ENCODE data around the gene SLITRK1. TPM values are rescaled to one million over a fixed set of nuclear protein-coding genes. Genes with fewer than 3 reads are reported as not detected.

The SLITRK1 gene
- polyA plus RNA-seq, 3 donors, result not detected

DNA sequence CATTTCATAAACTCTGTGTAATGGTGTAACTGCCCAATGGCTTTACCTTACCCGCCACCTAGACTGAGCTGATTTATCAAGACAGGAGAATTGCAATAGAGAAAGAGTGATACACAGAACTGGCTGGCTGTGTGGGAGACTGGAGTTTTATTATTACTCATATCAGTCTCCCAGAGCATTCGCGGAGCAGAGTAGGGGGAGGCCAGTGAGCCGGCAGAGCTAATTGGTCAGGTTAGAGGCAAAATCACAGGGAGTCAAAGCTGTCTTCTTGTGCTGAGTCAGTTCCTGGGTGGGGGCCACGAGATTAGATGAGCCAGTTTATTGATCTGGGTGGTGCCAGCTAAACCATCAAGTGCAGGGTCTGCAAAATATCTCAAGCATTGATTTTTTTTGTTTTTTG lies 23.4 kb upstream of the SLITRK1 start:
- Histone ChIP-seq H3K36me3 (replicated peaks in 1 of 2; ENCODE audit: control insufficient read depth in 1 of 2, insufficient read depth in 2 of 2, low read length in 2 of 2) (no peaks in the 10 kb centered on the region), H2AFZ (ENCODE audit: insufficient read depth, low read depth, low read length, poor library complexity, severe bottlenecking) (no peak overlapping the region), H3K4me2 (replicated peaks; ENCODE audit: extremely low read depth, low read length, poor library complexity, severe bottlenecking) (no peak overlapping the region), H3K79me2 (ENCODE audit: insufficient read depth, low read length) (no peaks in the 10 kb centered on the region), H3K9ac (ENCODE audit: insufficient read depth, low read length, poor library complexity, severe bottlenecking) (no peak overlapping the region), H4K20me1 (ENCODE audit: insufficient read depth, low read length) (no peaks in the 10 kb centered on the region), H3K4me3 (replicated peaks in 1 of 3; ENCODE audit: low read depth in 2 of 3, low read length in 3 of 3) (no peak overlapping the region), H3K4me1 (ENCODE audit: control insufficient read depth in 1 of 2, insufficient read depth in 2 of 2, low read length in 2 of 2) (no peaks in the 10 kb centered on the region), H3K27me3 (ENCODE audit: control insufficient read depth in 2 of 2, insufficient read depth in 2 of 2, low read length in 2 of 2) (no peaks in the 10 kb centered on the region), H3K9me3 (replicated peaks in 1 of 2; ENCODE audit: control insufficient read depth in 1 of 2, insufficient read depth in 1 of 2, low read length in 2 of 2) (peaks cover 13 to 28% of the 10 kb centered on the region in 2 donors), H3K27ac (ENCODE audit: low read depth in 1 of 2, low read length in 2 of 2) (no peak overlapping the region)
- DNase-seq, result no peak
- Mint-ChIP-seq H3K4me3 (no peak overlapping the region), H3K36me3 (no peaks in the 10 kb centered on the region), H3K27ac (no peak overlapping the region), H3K27me3 (ENCODE audit: low read depth in 3 of 3) (peaks cover 0 to 3% (median 2%) of the 10 kb centered on the region in 3 donors), H3K9me3 (peaks cover 18 to 37% (median 31%) of the 10 kb centered on the region in 7 donors), H3K4me1 (no peaks in the 10 kb centered on the region)
- 96% methylated on average over 4 of the region's 5 CpGs for WGBS (ENCODE audit: insufficient coverage)
- TF ChIP-seq, protein P1, sequence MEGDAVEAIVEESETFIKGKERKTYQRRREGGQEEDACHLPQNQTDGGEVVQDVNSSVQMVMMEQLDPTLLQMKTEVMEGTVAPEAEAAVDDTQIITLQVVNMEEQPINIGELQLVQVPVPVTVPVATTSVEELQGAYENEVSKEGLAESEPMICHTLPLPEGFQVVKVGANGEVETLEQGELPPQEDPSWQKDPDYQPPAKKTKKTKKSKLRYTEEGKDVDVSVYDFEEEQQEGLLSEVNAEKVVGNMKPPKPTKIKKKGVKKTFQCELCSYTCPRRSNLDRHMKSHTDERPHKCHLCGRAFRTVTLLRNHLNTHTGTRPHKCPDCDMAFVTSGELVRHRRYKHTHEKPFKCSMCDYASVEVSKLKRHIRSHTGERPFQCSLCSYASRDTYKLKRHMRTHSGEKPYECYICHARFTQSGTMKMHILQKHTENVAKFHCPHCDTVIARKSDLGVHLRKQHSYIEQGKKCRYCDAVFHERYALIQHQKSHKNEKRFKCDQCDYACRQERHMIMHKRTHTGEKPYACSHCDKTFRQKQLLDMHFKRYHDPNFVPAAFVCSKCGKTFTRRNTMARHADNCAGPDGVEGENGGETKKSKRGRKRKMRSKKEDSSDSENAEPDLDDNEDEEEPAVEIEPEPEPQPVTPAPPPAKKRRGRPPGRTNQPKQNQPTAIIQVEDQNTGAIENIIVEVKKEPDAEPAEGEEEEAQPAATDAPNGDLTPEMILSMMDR (IDR thresholded peaks at IDR 0.05), result no peak
- intact Hi-C loops (cut with micrococcal nuclease), result no loop called here

DNA sequence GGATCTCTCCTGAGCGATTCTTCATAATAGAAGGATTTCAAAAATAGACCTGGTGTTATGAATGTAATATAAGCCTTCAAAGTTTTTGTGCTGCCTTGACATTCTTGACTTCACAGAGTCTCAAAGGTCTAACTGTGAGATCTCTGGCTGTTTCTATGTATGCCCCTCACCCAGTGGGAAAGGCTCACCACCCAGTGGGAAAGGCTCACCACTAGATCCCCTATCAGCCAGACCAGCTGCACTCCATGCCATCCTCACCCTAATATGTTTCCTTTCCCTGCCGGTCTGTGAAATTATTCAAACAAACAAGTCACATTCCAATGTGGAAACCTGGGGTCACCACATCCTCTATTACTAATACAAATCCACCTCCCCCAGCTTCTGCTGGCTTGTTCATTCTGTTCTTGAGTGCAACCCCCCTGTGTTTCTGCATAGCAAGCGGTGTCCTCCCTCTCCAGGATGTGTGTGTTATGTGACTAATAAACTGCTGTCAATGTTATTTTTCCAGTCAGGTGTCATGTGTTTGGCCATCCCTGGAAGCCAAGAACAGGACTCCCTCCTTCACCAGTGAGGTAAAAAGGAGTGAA lies 13.8 kb upstream of the SLITRK1 start:
- no peaks in the 10 kb centered on the region for H3K36me3 ChIP-seq (replicated peaks in 1 of 2; ENCODE audit: control insufficient read depth in 1 of 2, insufficient read depth in 2 of 2, low read length in 2 of 2)
- no peaks in the 10 kb centered on the region for H3K79me2 ChIP-seq (ENCODE audit: insufficient read depth, low read length)
- H3K9ac ChIP-seq (ENCODE audit: insufficient read depth, low read length, poor library complexity, severe bottlenecking), result no peak overlapping the region
- no peak overlapping the region for H3K4me3 Mint-ChIP-seq
- H4K20me1 ChIP-seq (ENCODE audit: insufficient read depth, low read length), result no peaks in the 10 kb centered on the region
- H3K4me1 ChIP-seq (ENCODE audit: control insufficient read depth in 1 of 2, insufficient read depth in 2 of 2, low read length in 2 of 2), result no peaks in the 10 kb centered on the region
- H3K9me3 ChIP-seq (replicated peaks in 1 of 2; ENCODE audit: control insufficient read depth in 1 of 2, insufficient read depth in 1 of 2, low read length in 2 of 2), result no peaks in the 10 kb centered on the region
- no peak for DNase-seq
- no peaks in the 10 kb centered on the region for H3K27me3 Mint-ChIP-seq (ENCODE audit: low read depth in 3 of 3)
- no peak overlapping the region for H3K4me2 ChIP-seq (replicated peaks; ENCODE audit: extremely low read depth, low read length, poor library complexity, severe bottlenecking)
- TF ChIP-seq, protein P1 (IDR thresholded peaks at IDR 0.05), result no peak
- intact Hi-C loops (cut with micrococcal nuclease), result no loop called here
- no peak overlapping the region for H2AFZ ChIP-seq (ENCODE audit: insufficient read depth, low read depth, low read length, poor library complexity, severe bottlenecking)
- WGBS (ENCODE audit: insufficient coverage), result 30% methylated on average over 1 of the region's 3 CpGs
- H3K27ac Mint-ChIP-seq, result no peak overlapping the region
- H3K27ac ChIP-seq (ENCODE audit: low read depth in 1 of 2, low read length in 2 of 2), result no peak overlapping the region
- no peaks in the 10 kb centered on the region for H3K27me3 ChIP-seq (ENCODE audit: control insufficient read depth in 2 of 2, insufficient read depth in 2 of 2, low read length in 2 of 2)
- no peaks in the 10 kb centered on the region for H3K4me1 Mint-ChIP-seq
- peaks cover 0 to 4% (median 2%) of the 10 kb centered on the region in 7 donors for H3K9me3 Mint-ChIP-seq
- H3K36me3 Mint-ChIP-seq, result no peaks in the 10 kb centered on the region
- H3K4me3 ChIP-seq (replicated peaks in 1 of 3; ENCODE audit: low read depth in 2 of 3, low read length in 3 of 3), result no peak overlapping the region
